HL-60 (cell line): Measurements from ENCODE around the gene ARV1.

Source experiments
- DNase-seq, 2 experiments: peaks; one replicate each; pipeline ENCODE4 v3.0.0-alpha.2; 2010 to 2020; ENCODE audit warnings: low read depth in 1 of 2, low spot score in 1 of 2
- H3K27ac ChIP-seq: fragments of 250-450 bp; sonication (Bioruptor Pico); replicated peaks from 2 replicates; pipeline ENCODE4 v1.5.1; 2020; ENCODE audit warnings: mild to moderate bottlenecking, moderate library complexity
- H3K27me3 ChIP-seq: fragments of 250-450 bp; sonication (Bioruptor Pico); 2 replicates; pipeline ENCODE4 v1.5.1; 2021; ENCODE audit warnings: mild to moderate bottlenecking, moderate library complexity; ENCODE audit not compliant: insufficient read depth, poor library complexity, severe bottlenecking
- H3K4me3 ChIP-seq: replicated peaks from 2 replicates; pipeline ENCODE4 v1.5.1; 2011; ENCODE audit warnings: mild to moderate bottlenecking, control low read depth, low read length; ENCODE audit not compliant: insufficient read depth
- GABPA ChIP-seq: IDR thresholded peaks from 2 replicates; pipeline ENCODE4 v1.6.1; 2012; ENCODE audit warnings: low read depth
- POLR2AphosphoS5 ChIP-seq: IDR thresholded peaks from 2 replicates; pipeline ENCODE4 v1.6.1; 2012; ENCODE audit warnings: low read depth
- SPI1 ChIP-seq: IDR thresholded peaks from 2 replicates; pipeline ENCODE4 v1.6.1; 2012; ENCODE audit warnings: low read depth, mild to moderate bottlenecking, borderline replicate concordance
- TF ChIP-seq, protein P1 (sequence below): IDR thresholded peaks from one replicate; pipeline ENCODE4 v1.5.1; 2011; ENCODE audit warnings: low read length, control low read depth, inconsistent platforms; ENCODE audit not compliant: insufficient read depth
- TF ChIP-seq, protein P2 (sequence below): IDR thresholded peaks from 2 replicates; pipeline ENCODE4 v1.6.1; 2012; ENCODE audit warnings: low read depth; ENCODE audit not compliant: insufficient replicate concordance

The ARV1 gene

DNA sequence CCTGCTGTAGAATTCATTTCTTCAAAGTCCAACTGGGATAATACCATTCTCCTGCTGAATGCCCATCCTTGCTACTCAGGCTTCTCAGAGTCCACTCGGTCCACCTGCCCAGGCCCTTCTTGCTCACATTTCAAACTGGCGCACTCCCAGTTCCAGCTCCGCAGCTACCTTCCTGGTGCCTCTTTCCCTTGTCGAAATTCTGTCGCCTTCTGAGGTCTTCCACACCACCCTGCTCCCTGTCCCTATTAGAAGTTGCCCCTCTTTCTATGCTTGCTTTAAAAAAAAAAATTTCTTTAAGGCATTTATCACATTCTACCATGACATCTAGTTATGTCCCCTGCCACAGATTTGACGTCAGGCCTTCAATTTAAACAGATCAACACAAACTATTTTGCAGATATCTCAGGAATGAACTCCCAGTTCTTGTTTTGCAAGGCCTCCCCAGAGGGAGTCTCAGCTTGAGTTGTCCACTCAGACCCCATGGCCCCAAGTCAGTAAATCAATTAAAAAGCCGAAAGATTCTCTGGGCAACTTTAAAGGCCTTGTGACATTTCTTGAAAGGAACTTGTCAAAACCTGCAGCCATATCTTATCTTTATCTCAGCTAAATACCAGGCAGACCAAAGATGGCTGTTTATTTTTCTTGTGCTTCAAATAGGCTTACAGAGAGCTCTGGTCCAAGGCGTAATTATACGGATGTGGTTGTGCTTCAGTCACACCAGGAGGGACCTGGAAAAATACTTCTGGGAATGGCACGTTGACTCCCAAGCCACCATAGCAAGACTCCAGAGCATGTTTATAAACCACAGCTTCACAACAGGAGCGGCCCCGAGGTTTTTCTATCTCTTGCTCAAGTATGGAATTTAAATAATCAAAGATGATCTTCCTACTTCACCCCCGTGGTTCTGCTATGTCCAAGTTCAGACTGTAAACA lies 59.0 kb downstream of the ARV1 start:
- H3K27ac ChIP-seq, result no peak overlapping the region
- TF ChIP-seq, protein P1, sequence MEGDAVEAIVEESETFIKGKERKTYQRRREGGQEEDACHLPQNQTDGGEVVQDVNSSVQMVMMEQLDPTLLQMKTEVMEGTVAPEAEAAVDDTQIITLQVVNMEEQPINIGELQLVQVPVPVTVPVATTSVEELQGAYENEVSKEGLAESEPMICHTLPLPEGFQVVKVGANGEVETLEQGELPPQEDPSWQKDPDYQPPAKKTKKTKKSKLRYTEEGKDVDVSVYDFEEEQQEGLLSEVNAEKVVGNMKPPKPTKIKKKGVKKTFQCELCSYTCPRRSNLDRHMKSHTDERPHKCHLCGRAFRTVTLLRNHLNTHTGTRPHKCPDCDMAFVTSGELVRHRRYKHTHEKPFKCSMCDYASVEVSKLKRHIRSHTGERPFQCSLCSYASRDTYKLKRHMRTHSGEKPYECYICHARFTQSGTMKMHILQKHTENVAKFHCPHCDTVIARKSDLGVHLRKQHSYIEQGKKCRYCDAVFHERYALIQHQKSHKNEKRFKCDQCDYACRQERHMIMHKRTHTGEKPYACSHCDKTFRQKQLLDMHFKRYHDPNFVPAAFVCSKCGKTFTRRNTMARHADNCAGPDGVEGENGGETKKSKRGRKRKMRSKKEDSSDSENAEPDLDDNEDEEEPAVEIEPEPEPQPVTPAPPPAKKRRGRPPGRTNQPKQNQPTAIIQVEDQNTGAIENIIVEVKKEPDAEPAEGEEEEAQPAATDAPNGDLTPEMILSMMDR, result no peak
- TF ChIP-seq GABPA (no peak), POLR2AphosphoS5 (no peak), SPI1 (no peak)
- TF ChIP-seq, protein P2, sequence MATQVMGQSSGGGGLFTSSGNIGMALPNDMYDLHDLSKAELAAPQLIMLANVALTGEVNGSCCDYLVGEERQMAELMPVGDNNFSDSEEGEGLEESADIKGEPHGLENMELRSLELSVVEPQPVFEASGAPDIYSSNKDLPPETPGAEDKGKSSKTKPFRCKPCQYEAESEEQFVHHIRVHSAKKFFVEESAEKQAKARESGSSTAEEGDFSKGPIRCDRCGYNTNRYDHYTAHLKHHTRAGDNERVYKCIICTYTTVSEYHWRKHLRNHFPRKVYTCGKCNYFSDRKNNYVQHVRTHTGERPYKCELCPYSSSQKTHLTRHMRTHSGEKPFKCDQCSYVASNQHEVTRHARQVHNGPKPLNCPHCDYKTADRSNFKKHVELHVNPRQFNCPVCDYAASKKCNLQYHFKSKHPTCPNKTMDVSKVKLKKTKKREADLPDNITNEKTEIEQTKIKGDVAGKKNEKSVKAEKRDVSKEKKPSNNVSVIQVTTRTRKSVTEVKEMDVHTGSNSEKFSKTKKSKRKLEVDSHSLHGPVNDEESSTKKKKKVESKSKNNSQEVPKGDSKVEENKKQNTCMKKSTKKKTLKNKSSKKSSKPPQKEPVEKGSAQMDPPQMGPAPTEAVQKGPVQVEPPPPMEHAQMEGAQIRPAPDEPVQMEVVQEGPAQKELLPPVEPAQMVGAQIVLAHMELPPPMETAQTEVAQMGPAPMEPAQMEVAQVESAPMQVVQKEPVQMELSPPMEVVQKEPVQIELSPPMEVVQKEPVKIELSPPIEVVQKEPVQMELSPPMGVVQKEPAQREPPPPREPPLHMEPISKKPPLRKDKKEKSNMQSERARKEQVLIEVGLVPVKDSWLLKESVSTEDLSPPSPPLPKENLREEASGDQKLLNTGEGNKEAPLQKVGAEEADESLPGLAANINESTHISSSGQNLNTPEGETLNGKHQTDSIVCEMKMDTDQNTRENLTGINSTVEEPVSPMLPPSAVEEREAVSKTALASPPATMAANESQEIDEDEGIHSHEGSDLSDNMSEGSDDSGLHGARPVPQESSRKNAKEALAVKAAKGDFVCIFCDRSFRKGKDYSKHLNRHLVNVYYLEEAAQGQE, result no peak
- no peak overlapping the region for H3K4me3 ChIP-seq
- no peak for DNase-seq
- peaks cover 2% of the 10 kb centered on the region for H3K27me3 ChIP-seq

DNA sequence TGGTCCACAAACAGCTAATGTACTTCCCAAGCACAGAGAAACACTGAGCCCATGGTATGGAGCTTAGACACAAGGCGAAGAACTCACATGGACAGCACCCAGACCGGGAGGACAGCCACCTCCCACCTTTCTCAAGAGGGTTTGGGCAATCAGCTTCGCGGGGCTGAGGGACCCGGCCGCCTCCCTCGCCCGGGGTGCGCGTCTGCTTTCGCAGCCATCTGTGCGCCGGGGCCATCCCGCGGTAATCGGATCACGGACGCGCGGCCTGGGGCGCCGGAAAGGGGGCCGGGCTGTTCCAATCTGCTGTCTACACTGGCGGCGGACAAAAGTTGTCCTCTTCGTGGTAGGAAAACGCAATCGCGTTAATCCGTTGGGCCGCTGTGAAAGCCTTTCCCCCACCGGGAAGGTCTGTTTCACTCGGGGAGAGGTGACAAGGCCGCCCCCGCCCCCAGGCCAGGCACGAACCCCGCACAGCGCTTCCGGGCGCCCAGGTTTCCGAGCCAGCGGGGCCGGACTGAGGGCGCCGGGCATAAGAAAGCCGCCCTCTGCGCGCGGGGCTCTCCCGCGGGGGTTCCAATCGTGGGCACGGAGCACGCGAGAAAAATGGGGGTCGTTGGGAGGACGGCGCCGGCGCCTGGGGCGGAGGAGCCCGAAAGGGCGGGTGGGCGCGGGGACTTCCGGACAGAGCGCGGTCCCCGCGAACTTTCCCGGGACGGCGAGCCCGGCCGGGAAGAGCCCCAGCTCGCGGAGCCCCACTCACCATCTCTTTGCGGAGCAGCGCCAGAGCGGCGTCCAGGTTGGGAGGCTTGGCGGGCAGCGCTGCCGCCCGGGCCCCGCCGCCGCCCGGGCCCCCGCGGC lies 60.5 kb downstream of the ARV1 start:
- peak overlapping the region; percentile 69 for H3K4me3 ChIP-seq
- TF ChIP-seq GABPA (no peak), POLR2AphosphoS5 (no peak), SPI1 (no peak)
- TF ChIP-seq, protein P2, result peak; percentile 69
- TF ChIP-seq, protein P1, result no peak
- H3K27me3 ChIP-seq, result peaks cover 2% of the 10 kb centered on the region
- no peak overlapping the region; the same call in 1 of the 2 replicates for H3K27ac ChIP-seq
- DNase-seq, result peak in 1 of 2 experiments; percentile 42

DNA sequence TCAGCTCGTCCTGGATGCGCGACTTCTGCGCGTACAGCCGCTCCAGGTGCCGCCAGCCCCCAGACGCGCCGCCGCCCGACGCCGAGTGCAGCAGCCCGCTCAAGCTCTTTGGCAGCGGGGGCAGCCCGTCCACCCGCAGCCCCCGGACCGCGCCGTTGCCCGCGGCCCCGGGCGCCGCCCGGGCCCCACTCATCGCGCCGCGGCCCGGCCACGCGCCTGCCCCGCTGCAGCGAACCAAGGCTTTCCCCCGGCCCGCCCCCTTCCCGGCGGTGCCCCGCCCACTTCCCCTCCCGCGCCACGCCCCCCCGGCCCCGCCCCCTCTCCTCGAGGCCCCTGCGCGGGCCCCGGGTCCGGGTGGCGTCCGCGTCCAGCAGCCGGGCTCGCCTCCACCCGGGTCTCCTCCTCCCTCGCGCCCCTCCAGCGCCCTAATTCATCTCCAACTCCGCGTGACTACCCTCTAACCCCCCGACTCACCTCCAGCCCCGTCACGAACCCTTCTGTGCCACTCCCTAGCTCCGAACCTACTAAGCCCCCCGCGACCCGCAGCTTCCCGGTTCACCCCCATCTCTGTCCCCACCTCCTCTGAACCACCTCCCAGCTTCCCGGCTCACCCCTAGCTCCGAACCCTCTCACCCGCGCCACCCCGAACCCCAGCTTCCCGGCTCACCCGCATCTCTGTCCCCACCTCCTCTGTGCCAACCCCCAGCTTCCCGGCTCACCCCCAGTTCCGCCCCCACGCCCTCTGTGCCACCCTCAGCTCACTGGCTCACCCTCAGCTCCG lies 61.3 kb downstream of the ARV1 start, which contains the start of gene FAM89A:
TSS of gene FAM89A (minus strand) at position 236 of the 781 bp plus-strand sequence. CDS start at position 193, 43 bp downstream.
- Histone ChIP-seq H3K4me3 (peak within 1 kb of the TSS; percentile 69), H3K27me3 (peaks cover 2% of the 10 kb centered on the region), H3K27ac (no peak within 1 kb of the TSS; the same call in 1 of the 2 replicates)
- DNase-seq, result peak; percentile 22 to 31
- TF ChIP-seq, protein P2, result no peak
- TF ChIP-seq GABPA (no peak), SPI1 (no peak), POLR2AphosphoS5 (no peak)
- TF ChIP-seq, protein P1, result no peak
